GM23338 (cell line): Measurements from ENCODE around the gene FAM110A.

Experiments used
- CTCF ChIP-seq, 2 experiments: fragments of 200-600 bp in 1 of 2; sonication (generic) in 1 of 2; conservative IDR thresholded peaks; 2 replicates each; pipeline versions ENCODE4 v1.5.1 to v1.6.1; 2016 to 2017; ENCODE audit warnings: antibody characterized with exemption in 2 of 2, low read depth in 2 of 2, mild to moderate bottlenecking in 2 of 2, moderate library complexity in 1 of 2
- POLR2AphosphoS5 ChIP-seq: IDR thresholded peaks from 2 replicates; pipeline ENCODE4 v1.6.1; 2016; ENCODE audit warnings: antibody characterized with exemption, low read depth

DNA sequence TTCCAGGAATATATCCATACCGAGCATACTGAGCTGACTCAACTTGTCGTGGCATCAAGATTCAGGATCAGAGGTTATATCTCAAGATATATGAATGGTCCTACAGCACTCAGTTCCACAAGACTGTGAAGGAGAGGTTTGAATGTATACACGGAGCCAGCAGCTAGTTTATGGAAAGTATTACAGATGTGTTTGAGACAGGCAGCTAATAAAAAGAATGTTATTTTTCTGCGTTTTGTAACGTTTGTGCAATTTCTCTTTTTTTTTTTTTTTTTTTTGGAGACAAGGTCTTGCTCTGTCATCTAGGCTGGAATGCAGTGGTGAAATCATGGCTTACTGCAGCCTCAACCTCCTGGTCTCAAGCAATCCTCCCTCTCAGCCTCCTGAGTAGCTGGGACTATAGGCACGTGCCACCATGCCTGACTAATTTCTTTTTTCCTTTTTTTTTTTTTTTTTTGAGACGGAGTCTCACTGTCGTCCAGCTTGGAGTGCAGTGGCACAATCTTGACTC lies 3.4 kb upstream of the FAM110A start:
- TF ChIP-seq CTCF (conservative IDR thresholded peaks at IDR 0.05; ENCODE audit: low read depth in 2 of 2) (no peak), POLR2AphosphoS5 (no peak)
